Measurements from ENCODE around the gene ZCWPW1.

- TF ChIP-seq CTCF (conservative IDR thresholded peaks at IDR 0.05) (no peak), EZH2 (IDR thresholded peaks at IDR 0.05; ENCODE audit: low read depth) (no peak)
Measured at GRCh38 chr7:100437150-100438100, 8.9 kb upstream of the ZCWPW1 start.
